ENCODE results near the gene TGM3.
"Not testable (repeated sequence)": the region's sequence is repeated elsewhere in the genome, so short reads cannot be mapped to it uniquely, and the experiment has no call there.

GRCh38 chr20:2264621-2265374 lies 31.0 kb upstream of the TGM3 start:
- TF ChIP-seq CTCF, POLR2A (IDR thresholded peaks at IDR 0.05): not testable (repeated sequence)
